ENCODE data around the gene ESPNL.

Gene ESPNL

DNA sequence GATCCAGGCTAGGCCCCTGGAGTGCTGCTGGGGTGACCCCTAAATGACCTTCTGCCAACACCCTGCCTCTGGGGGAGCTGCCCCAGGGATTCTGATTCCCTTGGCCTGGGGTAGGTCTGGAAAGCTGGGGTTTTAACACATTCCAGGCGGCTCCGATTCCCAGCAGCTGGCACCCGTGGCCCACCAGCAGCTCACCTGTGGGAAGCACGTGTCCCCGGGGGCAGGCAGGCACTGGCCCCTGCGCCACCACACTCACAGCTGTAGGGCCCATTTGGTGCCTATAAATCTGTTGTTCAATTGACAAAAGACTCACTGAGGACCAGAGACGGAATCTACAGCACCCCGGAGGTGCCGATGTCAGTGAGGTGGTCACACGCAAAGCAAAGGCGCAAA lies 34.2 kb downstream of the ESPNL start:
- Mint-ChIP-seq H3K27ac (no peak overlapping the region), H3K4me3 (no peak overlapping the region), H3K4me1 (no peaks in the 10 kb centered on the region), H3K9me3 (no peaks in the 10 kb centered on the region), H3K27me3 (no peaks in the 10 kb centered on the region)
- no peak for ATAC-seq
- no peak for DNase-seq

DNA sequence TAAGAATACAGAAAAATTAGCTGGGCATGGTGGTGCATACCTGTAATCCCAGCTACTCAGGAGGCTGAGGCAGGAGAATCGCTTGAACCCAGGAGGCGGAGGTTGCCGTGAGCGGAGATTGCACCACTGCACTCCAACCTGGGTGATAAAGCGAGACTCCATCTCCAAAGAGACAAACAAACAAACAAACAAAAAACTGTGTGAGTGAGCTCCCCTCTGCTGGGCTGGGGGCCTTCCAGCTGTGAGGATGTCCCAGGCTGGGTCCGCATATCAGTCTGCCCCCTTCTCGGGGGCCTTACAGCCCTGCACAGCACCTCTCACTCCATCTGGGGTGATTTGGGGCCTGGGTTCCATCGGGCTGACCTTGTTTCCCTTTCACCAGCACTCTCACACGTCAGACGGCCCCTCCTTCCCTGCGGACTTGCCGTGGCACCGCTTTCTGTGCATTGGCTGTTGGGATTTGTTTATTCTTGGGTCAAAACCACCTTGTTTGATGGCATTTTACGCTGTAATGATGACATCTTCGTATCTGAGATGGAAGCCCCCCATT lies 35.5 kb downstream of the ESPNL start:
- DNase-seq: no peak
- Mint-ChIP-seq H3K4me3 (no peak overlapping the region), H3K27me3 (no peaks in the 10 kb centered on the region), H3K9me3 (no peaks in the 10 kb centered on the region), H3K27ac (no peak overlapping the region), H3K4me1 (no peaks in the 10 kb centered on the region)
- ATAC-seq: no peak

DNA sequence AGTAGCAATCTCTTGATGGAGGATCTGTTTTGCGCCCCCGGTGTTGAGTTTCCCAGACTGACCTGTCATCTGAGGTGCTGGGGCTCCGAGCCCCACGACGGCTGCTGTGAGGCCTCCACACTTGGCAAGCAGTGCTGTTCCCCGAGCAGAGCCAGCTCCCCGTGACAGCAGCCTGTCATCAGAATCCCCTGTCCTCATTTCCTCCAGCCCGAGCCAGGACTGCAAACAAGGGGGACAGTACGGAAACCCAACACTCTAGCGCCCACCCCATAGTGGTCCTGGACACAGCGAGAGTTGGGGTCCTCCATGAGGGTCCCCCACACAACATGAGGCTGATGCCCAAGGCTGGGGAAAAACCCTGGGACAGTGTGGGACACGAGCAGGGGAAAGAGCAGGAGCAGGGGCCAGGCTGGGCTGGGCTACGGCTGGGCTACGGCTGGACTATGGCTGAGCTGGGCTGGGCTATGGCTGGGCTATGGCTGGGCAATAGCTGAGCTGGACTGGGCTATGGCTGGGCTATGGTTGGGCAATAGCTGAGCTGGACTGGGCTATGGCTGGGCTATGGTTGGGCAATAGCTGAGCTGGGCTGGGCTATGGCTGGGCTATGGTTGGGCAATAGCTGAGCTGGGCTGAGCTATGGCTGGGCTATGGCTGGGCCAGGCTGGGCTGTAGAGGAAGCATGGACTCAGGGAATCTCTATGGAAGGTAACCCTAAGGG lies 36.8 kb downstream of the ESPNL start:
- Mint-ChIP-seq H3K4me3 (no peak overlapping the region), H3K27ac (no peak overlapping the region), H3K4me1 (peaks cover 10% of the 10 kb centered on the region), H3K9me3 (no peaks in the 10 kb centered on the region), H3K27me3 (no peaks in the 10 kb centered on the region)
- DNase-seq (no peak), ATAC-seq (no peak)

DNA sequence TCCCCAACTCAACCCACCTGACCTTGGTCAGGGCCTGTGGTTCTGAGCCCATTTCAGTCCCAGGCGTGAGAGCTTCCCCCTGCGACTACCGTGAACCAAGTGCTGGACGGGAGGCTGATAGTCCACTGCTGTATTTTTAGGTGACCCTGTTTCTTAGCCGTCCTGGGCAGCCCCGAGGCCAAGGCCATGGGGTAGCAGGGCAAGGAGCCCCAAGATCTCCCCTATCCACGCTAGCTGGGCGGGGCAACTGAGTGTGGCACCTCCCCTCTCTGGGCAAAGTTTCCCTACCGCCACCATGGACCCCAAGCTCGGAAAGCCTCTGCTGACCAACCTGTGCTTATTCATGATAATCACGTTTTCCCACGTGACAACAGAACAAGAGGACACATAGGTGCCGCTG lies 37.7 kb downstream of the ESPNL start:
- DNase-seq (no peak), ATAC-seq (no peak)
- Mint-ChIP-seq H3K4me3 (no peak overlapping the region), H3K4me1 (peaks cover 11% of the 10 kb centered on the region), H3K27me3 (no peaks in the 10 kb centered on the region), H3K27ac (no peak overlapping the region), H3K9me3 (no peaks in the 10 kb centered on the region)

GRCh38 chr2:238138331-238139195 lies 38.4 kb downstream of the ESPNL start, which contains the start of gene KLHL30:
TSS of gene KLHL30 (plus strand) at chr2:238138668. CDS start at chr2:238140755, 2,087 bp downstream.
- H3K4me1 Mint-ChIP-seq: peaks cover 14% of the 10 kb centered on the region
- H3K4me3 Mint-ChIP-seq: peak within 1 kb of the TSS in 1 of 2 donors; percentile 54
- no peak within 1 kb of the TSS for H3K27ac Mint-ChIP-seq
- no peaks in the 10 kb centered on the region for H3K9me3 Mint-ChIP-seq
- DNase-seq (no peak), ATAC-seq (peak; percentile 6)
- H3K27me3 Mint-ChIP-seq: no peaks in the 10 kb centered on the region

GRCh38 chr2:238139196-238140039 lies 39.3 kb downstream of the ESPNL start:
- no peaks in the 10 kb centered on the region for H3K27me3 Mint-ChIP-seq
- peak in 1 of 2 donors; percentile 42 for DNase-seq
- H3K27ac Mint-ChIP-seq: no peak overlapping the region
- peaks cover 18% of the 10 kb centered on the region for H3K4me1 Mint-ChIP-seq
- H3K4me3 Mint-ChIP-seq: peak overlapping the region in 1 of 2 donors; percentile 54
- H3K9me3 Mint-ChIP-seq: no peaks in the 10 kb centered on the region
- ATAC-seq: peak; percentile 51

DNA sequence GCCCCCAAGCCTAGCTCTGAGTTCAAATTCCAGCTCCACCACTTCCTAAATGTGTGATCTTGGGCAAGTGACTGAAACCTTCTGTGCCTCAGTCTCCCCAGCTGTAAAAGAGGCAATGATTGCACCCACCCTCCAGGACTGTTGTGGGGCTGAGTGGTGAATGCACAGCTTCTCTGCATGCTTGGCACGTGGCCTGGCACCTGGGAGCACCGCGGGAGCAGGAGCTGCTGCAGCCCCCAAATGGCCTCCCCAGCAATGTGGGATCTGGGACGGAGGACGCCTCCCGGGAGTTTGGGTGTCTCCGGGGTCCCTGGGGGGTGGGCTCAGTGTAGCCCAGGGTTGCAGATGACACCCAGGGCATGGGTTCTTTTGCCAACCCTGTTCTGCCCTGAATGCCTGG lies 39.9 kb downstream of the ESPNL start:
- Mint-ChIP-seq H3K4me3 (no peak overlapping the region), H3K27ac (no peak overlapping the region), H3K27me3 (no peaks in the 10 kb centered on the region), H3K4me1 (peaks cover 18% of the 10 kb centered on the region), H3K9me3 (no peaks in the 10 kb centered on the region)
- ATAC-seq: no peak
- no peak for DNase-seq

DNA sequence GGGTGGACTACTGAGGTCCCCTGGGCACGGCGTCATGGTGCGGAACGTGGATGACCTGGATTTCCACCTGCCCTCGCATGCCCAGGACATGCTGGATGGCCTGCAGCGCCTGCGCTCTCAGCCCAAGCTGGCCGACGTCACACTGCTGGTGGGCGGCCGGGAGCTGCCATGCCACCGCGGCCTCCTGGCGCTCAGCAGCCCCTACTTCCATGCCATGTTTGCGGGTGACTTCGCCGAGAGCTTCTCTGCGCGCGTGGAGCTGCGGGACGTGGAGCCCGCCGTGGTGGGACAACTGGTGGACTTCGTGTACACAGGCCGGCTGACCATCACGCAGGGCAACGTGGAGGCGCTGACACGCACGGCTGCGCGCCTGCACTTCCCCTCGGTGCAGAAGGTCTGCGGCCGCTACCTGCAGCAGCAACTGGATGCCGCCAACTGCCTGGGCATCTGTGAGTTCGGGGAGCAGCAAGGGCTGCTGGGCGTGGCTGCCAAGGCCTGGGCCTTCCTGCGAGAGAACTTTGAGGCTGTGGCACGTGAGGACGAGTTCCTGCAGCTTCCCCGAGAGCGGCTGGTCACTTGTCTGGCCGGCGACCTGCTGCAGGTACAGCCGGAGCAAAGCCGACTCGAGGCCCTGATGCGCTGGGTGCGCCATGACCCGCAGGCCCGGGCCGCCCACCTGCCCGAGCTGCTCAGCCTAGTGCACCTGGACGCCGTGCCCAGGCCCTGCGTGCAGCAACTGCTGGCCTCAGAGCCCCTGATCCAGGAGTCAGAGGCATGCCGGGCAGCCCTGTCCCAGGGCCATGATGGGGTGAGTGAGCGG lies 40.8 kb downstream of the ESPNL start:
- ATAC-seq (no peak), DNase-seq (no peak)
- Mint-ChIP-seq H3K4me3 (no peak overlapping the region), H3K4me1 (peaks cover 18% of the 10 kb centered on the region), H3K27me3 (no peaks in the 10 kb centered on the region), H3K27ac (no peak overlapping the region), H3K9me3 (no peaks in the 10 kb centered on the region)

- H3K4me1 Mint-ChIP-seq: peaks cover 18% of the 10 kb centered on the region
- DNase-seq (no peak), ATAC-seq (no peak)
- peak overlapping the region in 1 of 2 donors; percentile 27 for H3K27ac Mint-ChIP-seq
- no peaks in the 10 kb centered on the region for H3K27me3 Mint-ChIP-seq
- no peak overlapping the region for H3K4me3 Mint-ChIP-seq
- no peaks in the 10 kb centered on the region for H3K9me3 Mint-ChIP-seq
These were observed 41.6 kb downstream of the ESPNL start for GRCh38 chr2:238141541-238142318.

- H3K9me3 Mint-ChIP-seq: no peaks in the 10 kb centered on the region
- H3K4me3 Mint-ChIP-seq: no peak overlapping the region
- ATAC-seq (no peak), DNase-seq (no peak)
- H3K4me1 Mint-ChIP-seq: peaks cover 18% of the 10 kb centered on the region
- peak overlapping the region in 1 of 2 donors; percentile 80 for H3K27ac Mint-ChIP-seq
- no peaks in the 10 kb centered on the region for H3K27me3 Mint-ChIP-seq
These were observed 42.5 kb downstream of the ESPNL start for GRCh38 chr2:238142382-238143205.

DNA sequence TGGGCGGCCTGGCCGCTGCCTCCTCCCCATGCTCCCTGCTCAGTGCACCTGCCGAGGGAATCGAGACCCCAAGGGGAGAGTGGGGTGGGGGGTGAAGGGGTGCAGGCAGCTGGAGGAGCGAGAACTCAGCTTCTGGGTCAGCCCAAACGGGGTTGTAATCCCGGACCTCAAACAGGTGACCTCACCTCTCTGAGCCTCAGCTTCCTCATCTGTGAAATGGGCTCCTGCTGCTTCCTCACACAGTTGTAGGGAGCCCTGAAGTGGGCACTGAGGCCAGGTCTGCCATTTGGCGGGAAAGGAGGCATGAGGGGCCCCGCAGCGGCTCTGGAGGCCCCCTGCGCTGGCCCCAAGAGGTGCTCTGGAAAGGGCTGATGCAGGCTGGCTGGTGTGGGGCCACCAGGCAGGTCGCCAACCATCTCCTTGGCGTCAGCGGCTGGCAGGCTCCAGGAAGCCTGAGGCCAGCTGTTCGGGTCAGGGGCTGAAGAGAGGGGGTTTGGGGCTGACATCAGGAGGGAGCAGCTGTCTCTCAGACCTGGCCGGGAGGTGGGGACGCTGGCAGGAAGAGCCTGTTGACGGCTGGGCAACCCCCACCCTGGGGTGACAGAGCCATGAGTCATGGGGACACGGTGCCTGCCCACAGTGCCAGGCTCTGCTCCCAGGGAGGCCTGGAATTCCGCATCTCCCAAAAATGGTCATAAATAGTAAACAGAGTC lies 43.3 kb downstream of the ESPNL start:
- H3K9me3 Mint-ChIP-seq: no peaks in the 10 kb centered on the region
- no peak overlapping the region for H3K27ac Mint-ChIP-seq
- H3K27me3 Mint-ChIP-seq: no peaks in the 10 kb centered on the region
- no peak overlapping the region for H3K4me3 Mint-ChIP-seq
- DNase-seq: no peak
- H3K4me1 Mint-ChIP-seq: peaks cover 18% of the 10 kb centered on the region
- no peak for ATAC-seq

GRCh38 chr2:238144262-238144661 lies 44.1 kb downstream of the ESPNL start:
- H3K27me3 Mint-ChIP-seq: no peaks in the 10 kb centered on the region
- H3K4me3 Mint-ChIP-seq: no peak overlapping the region
- DNase-seq (no peak), ATAC-seq (no peak)
- no peak overlapping the region for H3K27ac Mint-ChIP-seq
- H3K4me1 Mint-ChIP-seq: peaks cover 18% of the 10 kb centered on the region
- no peaks in the 10 kb centered on the region for H3K9me3 Mint-ChIP-seq

DNA sequence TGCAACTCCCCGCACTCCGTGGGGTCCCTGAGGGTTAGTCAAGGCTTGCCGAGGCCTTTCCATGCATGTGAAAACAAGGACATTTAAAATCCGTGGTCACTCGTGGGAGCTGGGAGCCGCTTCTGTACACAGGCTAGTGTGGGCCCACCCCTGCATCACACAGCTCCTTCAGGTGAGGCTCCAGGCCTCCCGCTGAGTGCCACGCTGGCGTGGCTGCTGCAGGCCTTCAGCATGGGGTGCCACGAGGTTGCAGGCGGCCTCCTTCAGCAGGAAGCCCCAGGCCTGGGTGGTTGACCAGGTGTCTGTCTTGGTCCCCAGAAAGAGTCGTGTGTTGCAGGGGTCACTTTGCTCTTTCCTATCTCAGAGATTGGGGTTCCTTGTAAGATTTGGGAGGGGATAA lies 44.9 kb downstream of the ESPNL start:
- Mint-ChIP-seq H3K27ac (no peak overlapping the region), H3K4me3 (no peak overlapping the region), H3K4me1 (peaks cover 18% of the 10 kb centered on the region), H3K27me3 (no peaks in the 10 kb centered on the region), H3K9me3 (no peaks in the 10 kb centered on the region)
- DNase-seq: no peak
- ATAC-seq: no peak
